Lower lobe of right lung (tissue), 2 donors: ENCODE measurements around the gene NCKAP5. TPM values are rescaled to one million over a fixed set of nuclear protein-coding genes. Genes with fewer than 3 reads are reported as not detected.
"Not testable (repeated sequence)": the region's sequence is repeated elsewhere in the genome, so short reads cannot be mapped to it uniquely, and the experiment has no call there.

Source experiments
- ATAC-seq, 2 donors: fragments of 200-7000 bp; cut with Tn5 transposase; one replicate each; pipeline ENCODE4 v1.9.1; 2020 to 2022; ENCODE audit warnings: mild to moderate bottlenecking in 2 of 2, moderate library complexity in 2 of 2
- DNase-seq: peaks from one replicate; pipeline ENCODE4 v3.0.0-alpha.2; 2020
- H3K27ac ChIP-seq: fragments of 200-600 bp; one replicate; pipeline ENCODE4 v1.8.0; 2022
- H3K27me3 ChIP-seq: fragments of 200-600 bp; one replicate; pipeline ENCODE4 v1.8.0; 2022; ENCODE audit warnings: low read depth
- H3K36me3 ChIP-seq: fragments of 200-600 bp; one replicate; pipeline ENCODE4 v1.8.0; 2022; ENCODE audit warnings: mild to moderate bottlenecking
- H3K4me1 ChIP-seq: fragments of 200-600 bp; one replicate; pipeline ENCODE4 v1.8.0; 2022
- H3K4me3 ChIP-seq: fragments of 200-600 bp; one replicate; pipeline ENCODE4 v1.8.0; 2022; ENCODE audit warnings: mild to moderate bottlenecking
- H3K9me3 ChIP-seq: fragments of 200-600 bp; one replicate; pipeline ENCODE4 v1.8.0; 2022
- intact Hi-C: fragments of 100-400 bp; cut with DNase I; formaldehyde crosslinking; loops from one replicate; pipeline ENCODE4 v1.11.0; 2022
- total RNA-seq: library from RNA; stranded (reverse); fragmentation: NEBNext Ultra II Directional; extraction: Animal tissue kit (Norgen Biotek cat#: 25700); gene quantifications from one replicate; pipeline ENCODE4 v1.2.1, GENCODE V29; 2021
- TF ChIP-seq, protein P1 (sequence below): fragments of 200-600 bp; IDR thresholded peaks from one replicate; pipeline ENCODE4 v1.8.0; 2022; ENCODE audit warnings: antibody characterized with exemption, mild to moderate bottlenecking
- donor health status: DM: no; HTN: yes; CAD: no; lungs with severe emphysema.

Gene NCKAP5
- total RNA-seq, 1 donor from 2014 or later, result 34.6 TPM

DNA sequence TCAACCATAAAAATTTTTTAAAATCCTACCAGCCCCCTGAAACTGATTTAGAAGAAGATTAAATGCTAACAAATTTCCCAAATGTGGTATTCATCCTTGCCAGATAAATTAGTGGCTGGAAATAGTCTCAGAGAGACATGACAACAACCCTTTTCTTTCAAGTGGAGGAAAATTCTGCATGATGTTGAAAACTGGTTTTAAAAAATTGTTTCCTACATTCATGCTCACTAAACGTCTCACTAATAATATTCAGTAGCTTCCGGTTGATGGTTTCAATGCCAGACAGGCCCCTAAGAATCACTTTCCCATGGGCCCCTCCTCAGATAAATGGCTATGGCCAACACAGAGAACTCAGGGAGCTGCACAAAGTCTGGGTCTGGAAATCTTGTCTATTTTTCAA, 43.2 kb downstream of the NCKAP5 start:
- intact Hi-C loops, result no loop called here
- H3K27me3 ChIP-seq, result no peaks in the 10 kb centered on the region
- TF ChIP-seq, protein P1, sequence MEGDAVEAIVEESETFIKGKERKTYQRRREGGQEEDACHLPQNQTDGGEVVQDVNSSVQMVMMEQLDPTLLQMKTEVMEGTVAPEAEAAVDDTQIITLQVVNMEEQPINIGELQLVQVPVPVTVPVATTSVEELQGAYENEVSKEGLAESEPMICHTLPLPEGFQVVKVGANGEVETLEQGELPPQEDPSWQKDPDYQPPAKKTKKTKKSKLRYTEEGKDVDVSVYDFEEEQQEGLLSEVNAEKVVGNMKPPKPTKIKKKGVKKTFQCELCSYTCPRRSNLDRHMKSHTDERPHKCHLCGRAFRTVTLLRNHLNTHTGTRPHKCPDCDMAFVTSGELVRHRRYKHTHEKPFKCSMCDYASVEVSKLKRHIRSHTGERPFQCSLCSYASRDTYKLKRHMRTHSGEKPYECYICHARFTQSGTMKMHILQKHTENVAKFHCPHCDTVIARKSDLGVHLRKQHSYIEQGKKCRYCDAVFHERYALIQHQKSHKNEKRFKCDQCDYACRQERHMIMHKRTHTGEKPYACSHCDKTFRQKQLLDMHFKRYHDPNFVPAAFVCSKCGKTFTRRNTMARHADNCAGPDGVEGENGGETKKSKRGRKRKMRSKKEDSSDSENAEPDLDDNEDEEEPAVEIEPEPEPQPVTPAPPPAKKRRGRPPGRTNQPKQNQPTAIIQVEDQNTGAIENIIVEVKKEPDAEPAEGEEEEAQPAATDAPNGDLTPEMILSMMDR, result no peak

GRCh38 chr2:133523406-133523805, 44.9 kb downstream of the NCKAP5 start:
- Histone ChIP-seq H3K27ac (no peak overlapping the region), H3K36me3 (no peaks in the 10 kb centered on the region), H3K9me3 (no peaks in the 10 kb centered on the region), H3K27me3 (no peaks in the 10 kb centered on the region), H3K4me3 (no peak overlapping the region), H3K4me1 (no peaks in the 10 kb centered on the region)
- ATAC-seq (no peak), DNase-seq (no peak)
- intact Hi-C loops, result no loop called here
- TF ChIP-seq, protein P1, result no peak

More for the DNA sequence above, 43.2 kb downstream of the NCKAP5 start:
- Histone ChIP-seq H3K4me3 (no peak overlapping the region), H3K4me1 (no peaks in the 10 kb centered on the region), H3K27ac (no peak overlapping the region), H3K36me3 (no peaks in the 10 kb centered on the region), H3K9me3 (no peaks in the 10 kb centered on the region)
- ATAC-seq (no peak), DNase-seq (no peak)

DNA sequence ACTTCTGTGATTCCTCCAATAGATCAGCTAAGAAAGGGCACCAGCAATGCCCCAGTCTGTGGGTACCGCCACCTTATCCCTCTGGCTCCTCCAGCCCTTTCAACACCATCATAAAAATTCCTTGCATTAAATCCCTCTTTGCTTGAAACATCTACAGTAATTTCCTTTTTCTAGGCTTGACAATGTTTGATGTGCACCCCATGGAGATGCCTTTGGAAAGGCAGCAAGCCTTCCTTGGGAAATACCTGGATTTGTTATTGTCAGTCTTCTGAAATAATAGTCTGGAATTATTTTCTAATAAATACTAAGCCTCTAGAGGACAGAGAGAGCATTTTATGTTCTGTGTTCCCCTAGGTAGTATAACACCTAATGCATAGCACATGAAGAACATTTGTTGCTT, 46.1 kb downstream of the NCKAP5 start:
- H3K4me3 ChIP-seq, result no peak overlapping the region
- H3K36me3 ChIP-seq, result no peaks in the 10 kb centered on the region
- ATAC-seq (no peak), DNase-seq (no peak)
- intact Hi-C loops, result no loop called here
- H3K27me3 ChIP-seq, result no peaks in the 10 kb centered on the region
- no peak overlapping the region for H3K27ac ChIP-seq
- TF ChIP-seq, protein P1, result no peak
- no peaks in the 10 kb centered on the region for H3K9me3 ChIP-seq
- no peaks in the 10 kb centered on the region for H3K4me1 ChIP-seq

- Histone ChIP-seq H3K4me1 (no peaks in the 10 kb centered on the region), H3K27me3 (no peaks in the 10 kb centered on the region), H3K9me3 (no peaks in the 10 kb centered on the region), H3K27ac (no peak overlapping the region), H3K36me3 (no peaks in the 10 kb centered on the region), H3K4me3 (no peak overlapping the region)
- TF ChIP-seq, protein P1, result no peak
- DNase-seq (no peak), ATAC-seq (no peak)
- intact Hi-C loops, result no loop called here
Observed at GRCh38 chr2:133521146-133521745, 47.0 kb downstream of the NCKAP5 start.

GRCh38 chr2:133519677-133520076, 48.6 kb downstream of the NCKAP5 start:
- H3K4me1 ChIP-seq, H3K27me3 ChIP-seq, intact Hi-C loops, H3K36me3 ChIP-seq, H3K4me3 ChIP-seq, H3K27ac ChIP-seq, ATAC-seq, DNase-seq, H3K9me3 ChIP-seq: not testable (repeated sequence)

GRCh38 chr2:133518700-133519344, 49.4 kb downstream of the NCKAP5 start:
- TF ChIP-seq, protein P1, result no peak
- no peaks in the 10 kb centered on the region for H3K27me3 ChIP-seq
- H3K4me3 ChIP-seq, result no peak overlapping the region
- H3K36me3 ChIP-seq, result no peaks in the 10 kb centered on the region
- ATAC-seq, result no peak
- intact Hi-C loops, result no loop called here
- H3K27ac ChIP-seq, result no peak overlapping the region
- H3K9me3 ChIP-seq, result no peaks in the 10 kb centered on the region
- no peak for DNase-seq
- H3K4me1 ChIP-seq, result no peaks in the 10 kb centered on the region
